Measurements from ENCODE around the gene SERPINB10. TPM values are rescaled to one million over a fixed set of nuclear protein-coding genes. Genes with fewer than 3 reads are reported as not detected.

SERPINB10 gene, protein sequence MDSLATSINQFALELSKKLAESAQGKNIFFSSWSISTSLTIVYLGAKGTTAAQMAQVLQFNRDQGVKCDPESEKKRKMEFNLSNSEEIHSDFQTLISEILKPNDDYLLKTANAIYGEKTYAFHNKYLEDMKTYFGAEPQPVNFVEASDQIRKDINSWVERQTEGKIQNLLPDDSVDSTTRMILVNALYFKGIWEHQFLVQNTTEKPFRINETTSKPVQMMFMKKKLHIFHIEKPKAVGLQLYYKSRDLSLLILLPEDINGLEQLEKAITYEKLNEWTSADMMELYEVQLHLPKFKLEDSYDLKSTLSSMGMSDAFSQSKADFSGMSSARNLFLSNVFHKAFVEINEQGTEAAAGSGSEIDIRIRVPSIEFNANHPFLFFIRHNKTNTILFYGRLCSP
- 0.21 TPM for polyA plus RNA-seq (2013)

DNA sequence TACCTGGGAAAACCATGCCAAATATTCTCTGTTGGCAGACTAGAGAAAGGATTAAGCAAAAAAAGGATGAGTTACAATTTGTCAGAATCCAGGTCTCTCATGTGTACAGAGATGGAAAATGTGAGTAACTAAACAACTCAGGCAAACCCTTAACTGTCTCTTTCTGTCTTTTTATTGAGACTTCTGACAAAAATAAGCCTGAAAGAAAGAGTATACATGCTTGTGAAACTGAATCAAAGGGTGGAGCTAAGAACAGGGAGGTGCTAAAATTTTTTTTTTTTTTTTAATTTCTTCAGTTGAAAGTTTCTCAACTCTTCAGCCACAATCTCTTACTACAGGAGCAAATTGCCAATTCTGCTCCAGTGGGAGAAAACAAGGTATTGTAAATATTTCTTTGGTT lies at the start of gene SERPINB10:
SERPINB10 (plus strand) TSS at position 295 of the 400 bp plus-strand sequence. CDS start 7,553 bp downstream, outside the sequence.
- CTCF ChIA-PET: interaction anchor here (1.1 kb wide), 2 partner anchors 29 to 84 kb away, joined by 3 read pairs; no protein-coding TSS in a partner anchor
- H3K4me3 ChIP-seq (ENCODE audit: control insufficient read depth in 1 of 7, extremely low read depth in 1 of 7, insufficient read depth in 4 of 7, low read depth in 2 of 7, low read length in 6 of 7): no peak within 1 kb of the TSS
- no peaks in the 10 kb centered on the region for H3K27me3 ChIP-seq (replicated peaks in 2 of 5; ENCODE audit: control insufficient read depth in 4 of 5, insufficient read depth in 5 of 5, low read length in 4 of 5)
- no peak for DNase-seq
- H3K36me3 ChIP-seq (ENCODE audit: control insufficient read depth in 4 of 4, insufficient read depth in 4 of 4, low read length in 3 of 4): no peaks in the 10 kb centered on the region
- no peaks in the 10 kb centered on the region for H3K9me3 ChIP-seq (ENCODE audit: control extremely low read depth in 1 of 5, control insufficient read depth in 4 of 5, insufficient read depth in 2 of 5, low read depth in 1 of 5, low read length in 4 of 5)
- no peak within 1 kb of the TSS for H3K27ac ChIP-seq (ENCODE audit: insufficient read depth in 1 of 2, low read depth in 1 of 2, low read length in 2 of 2, poor library complexity in 1 of 2, severe bottlenecking in 2 of 2)
- H3K4me1 ChIP-seq (ENCODE audit: control extremely low read depth in 1 of 4, control insufficient read depth in 4 of 4, insufficient read depth in 4 of 4, low read length in 3 of 4): no peaks in the 10 kb centered on the region
- POLR2A ChIA-PET: no interaction called here

DNA sequence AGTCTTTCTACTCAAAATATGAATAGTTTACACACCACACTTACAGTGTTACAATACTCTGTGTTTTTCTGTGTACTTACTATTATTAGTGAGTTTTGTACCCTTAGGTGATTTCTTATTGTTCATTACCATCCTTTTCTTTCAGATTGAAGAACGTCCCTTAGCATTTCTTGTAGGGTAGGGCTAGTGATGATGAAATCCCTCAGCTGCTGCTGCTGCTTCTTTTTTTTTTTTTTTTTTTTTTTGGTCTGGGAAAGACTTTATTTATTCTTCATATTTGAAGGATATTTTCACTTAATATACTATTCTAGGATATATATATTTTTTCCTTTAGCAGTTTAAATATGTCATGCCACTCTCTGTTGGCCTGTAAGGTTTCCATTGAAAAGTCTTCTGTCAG lies 49.3 kb upstream of the SERPINB10 start:
- POLR2A ChIA-PET: no interaction called here
- no CpG with 5 or more reads among the region's 1 CpG for WGBS (ENCODE audit: insufficient coverage)

GRCh38 chr18:63859781-63860475 lies 47.8 kb upstream of the SERPINB10 start:
- 97% methylated on average over 2 of the region's 2 CpGs for WGBS (ENCODE audit: insufficient coverage)

More for the DNA sequence above, 49.3 kb upstream of the SERPINB10 start:
- DNase-seq: no peak
- no peaks in the 10 kb centered on the region for H3K36me3 ChIP-seq (ENCODE audit: control insufficient read depth in 4 of 4, insufficient read depth in 4 of 4, low read length in 3 of 4)
- CTCF ChIA-PET: interaction anchor here (1.2 kb wide), 2 partner anchors 10 to 21 kb away, joined by 3 read pairs; no protein-coding TSS in a partner anchor
- no peak overlapping the region for H3K27ac ChIP-seq (ENCODE audit: insufficient read depth in 1 of 2, low read depth in 1 of 2, low read length in 2 of 2, poor library complexity in 1 of 2, severe bottlenecking in 2 of 2)
- no peak overlapping the region for H3K4me3 ChIP-seq (ENCODE audit: control insufficient read depth in 1 of 7, extremely low read depth in 1 of 7, insufficient read depth in 4 of 7, low read depth in 2 of 7, low read length in 6 of 7)
- H3K9me3 ChIP-seq (ENCODE audit: control extremely low read depth in 1 of 5, control insufficient read depth in 4 of 5, insufficient read depth in 2 of 5, low read depth in 1 of 5, low read length in 4 of 5): peaks cover 0 to 2% (median 0%) of the 10 kb centered on the region in 5 experiments
- H3K4me1 ChIP-seq (ENCODE audit: control extremely low read depth in 1 of 4, control insufficient read depth in 4 of 4, insufficient read depth in 4 of 4, low read length in 3 of 4): no peaks in the 10 kb centered on the region
- peaks cover 0 to 2% (median 0%) of the 10 kb centered on the region in 5 experiments for H3K27me3 ChIP-seq (replicated peaks in 2 of 5; ENCODE audit: control insufficient read depth in 4 of 5, insufficient read depth in 5 of 5, low read length in 4 of 5)

GRCh38 chr18:63860531-63860930 lies 47.2 kb upstream of the SERPINB10 start:
- Histone ChIP-seq H3K4me3 (ENCODE audit: control insufficient read depth in 1 of 7, extremely low read depth in 1 of 7, insufficient read depth in 4 of 7, low read depth in 2 of 7, low read length in 6 of 7) (no peak overlapping the region), H3K9me3 (ENCODE audit: control extremely low read depth in 1 of 5, control insufficient read depth in 4 of 5, insufficient read depth in 2 of 5, low read depth in 1 of 5, low read length in 4 of 5) (no peaks in the 10 kb centered on the region), H3K27me3 (replicated peaks in 2 of 5; ENCODE audit: control insufficient read depth in 4 of 5, insufficient read depth in 5 of 5, low read length in 4 of 5) (peaks cover 0 to 2% (median 0%) of the 10 kb centered on the region in 5 experiments), H3K27ac (ENCODE audit: insufficient read depth in 1 of 2, low read depth in 1 of 2, low read length in 2 of 2, poor library complexity in 1 of 2, severe bottlenecking in 2 of 2) (no peak overlapping the region), H3K4me1 (ENCODE audit: control extremely low read depth in 1 of 4, control insufficient read depth in 4 of 4, insufficient read depth in 4 of 4, low read length in 3 of 4) (no peaks in the 10 kb centered on the region), H3K36me3 (ENCODE audit: control insufficient read depth in 4 of 4, insufficient read depth in 4 of 4, low read length in 3 of 4) (no peaks in the 10 kb centered on the region)
- no peak for DNase-seq
- ChIA-PET POLR2A (no interaction called here), CTCF (no interaction called here)
- 90% methylated on average over 2 of the region's 2 CpGs for WGBS (ENCODE audit: insufficient coverage)

More at GRCh38 chr18:63859781-63860475, 47.8 kb upstream of the SERPINB10 start:
- DNase-seq: no peak
- ChIA-PET CTCF (interaction anchor here (0.6 to 1.5 kb wide), 2 partner anchors 27 to 33 kb away, joined by 3 read pairs; no protein-coding TSS in a partner anchor), POLR2A (no interaction called here)
- H3K27me3 ChIP-seq (replicated peaks in 2 of 5; ENCODE audit: control insufficient read depth in 4 of 5, insufficient read depth in 5 of 5, low read length in 4 of 5): peaks cover 0 to 2% (median 0%) of the 10 kb centered on the region in 5 experiments
- H3K27ac ChIP-seq (ENCODE audit: insufficient read depth in 1 of 2, low read depth in 1 of 2, low read length in 2 of 2, poor library complexity in 1 of 2, severe bottlenecking in 2 of 2): no peak overlapping the region
- H3K36me3 ChIP-seq (ENCODE audit: control insufficient read depth in 4 of 4, insufficient read depth in 4 of 4, low read length in 3 of 4): no peaks in the 10 kb centered on the region
- H3K4me1 ChIP-seq (ENCODE audit: control extremely low read depth in 1 of 4, control insufficient read depth in 4 of 4, insufficient read depth in 4 of 4, low read length in 3 of 4): no peaks in the 10 kb centered on the region
- no peak overlapping the region for H3K4me3 ChIP-seq (ENCODE audit: control insufficient read depth in 1 of 7, extremely low read depth in 1 of 7, insufficient read depth in 4 of 7, low read depth in 2 of 7, low read length in 6 of 7)
- H3K9me3 ChIP-seq (ENCODE audit: control extremely low read depth in 1 of 5, control insufficient read depth in 4 of 5, insufficient read depth in 2 of 5, low read depth in 1 of 5, low read length in 4 of 5): peaks cover 0 to under 1% (median 0%) of the 10 kb centered on the region in 5 experiments

- CTCF ChIA-PET: interaction anchor here (1.2 kb wide), 1 partner anchor 11 kb away, joined by 3 read pairs; no protein-coding TSS in a partner anchor
- DNase-seq: no peak
- H3K4me3 ChIP-seq (ENCODE audit: control insufficient read depth in 1 of 7, extremely low read depth in 1 of 7, insufficient read depth in 4 of 7, low read depth in 2 of 7, low read length in 6 of 7): no peak overlapping the region
- WGBS (ENCODE audit: insufficient coverage): 100% methylated on average over 1 of the region's 3 CpGs
- H3K36me3 ChIP-seq (ENCODE audit: control insufficient read depth in 4 of 4, insufficient read depth in 4 of 4, low read length in 3 of 4): no peaks in the 10 kb centered on the region
- no peaks in the 10 kb centered on the region for H3K27me3 ChIP-seq (replicated peaks in 2 of 5; ENCODE audit: control insufficient read depth in 4 of 5, insufficient read depth in 5 of 5, low read length in 4 of 5)
- H3K27ac ChIP-seq (ENCODE audit: insufficient read depth in 1 of 2, low read depth in 1 of 2, low read length in 2 of 2, poor library complexity in 1 of 2, severe bottlenecking in 2 of 2): no peak overlapping the region
- POLR2A ChIA-PET: no interaction called here
- no peaks in the 10 kb centered on the region for H3K9me3 ChIP-seq (ENCODE audit: control extremely low read depth in 1 of 5, control insufficient read depth in 4 of 5, insufficient read depth in 2 of 5, low read depth in 1 of 5, low read length in 4 of 5)
- no peaks in the 10 kb centered on the region for H3K4me1 ChIP-seq (ENCODE audit: control extremely low read depth in 1 of 4, control insufficient read depth in 4 of 4, insufficient read depth in 4 of 4, low read length in 3 of 4)
These were observed 40.2 kb upstream of the SERPINB10 start for GRCh38 chr18:63867368-63868125.

GRCh38 chr18:63868546-63868945 lies 39.2 kb upstream of the SERPINB10 start:
- Histone ChIP-seq H3K27me3 (replicated peaks in 2 of 5; ENCODE audit: control insufficient read depth in 4 of 5, insufficient read depth in 5 of 5, low read length in 4 of 5) (no peaks in the 10 kb centered on the region), H3K27ac (ENCODE audit: insufficient read depth in 1 of 2, low read depth in 1 of 2, low read length in 2 of 2, poor library complexity in 1 of 2, severe bottlenecking in 2 of 2) (no peak overlapping the region), H3K4me3 (ENCODE audit: control insufficient read depth in 1 of 7, extremely low read depth in 1 of 7, insufficient read depth in 4 of 7, low read depth in 2 of 7, low read length in 6 of 7) (no peak overlapping the region), H3K36me3 (ENCODE audit: control insufficient read depth in 4 of 4, insufficient read depth in 4 of 4, low read length in 3 of 4) (no peaks in the 10 kb centered on the region), H3K4me1 (ENCODE audit: control extremely low read depth in 1 of 4, control insufficient read depth in 4 of 4, insufficient read depth in 4 of 4, low read length in 3 of 4) (no peaks in the 10 kb centered on the region), H3K9me3 (ENCODE audit: control extremely low read depth in 1 of 5, control insufficient read depth in 4 of 5, insufficient read depth in 2 of 5, low read depth in 1 of 5, low read length in 4 of 5) (no peaks in the 10 kb centered on the region)
- ChIA-PET POLR2A (no interaction called here), CTCF (interaction anchor here (1.2 kb wide), 1 partner anchor 10 kb away, joined by 3 read pairs; no protein-coding TSS in a partner anchor)
- WGBS (ENCODE audit: insufficient coverage): 96% methylated on average over 4 of the region's 9 CpGs
- no peak for DNase-seq
